SK-N-SH treated with all-trans-retinoic acid at 6 μM for 48 hours (cell line): Measurements from ENCODE around the gene COBL.

Source experiments
- ATAC-seq: fragments of 200-7000 bp; cut with Tn5 transposase; 3 replicates; pipeline ENCODE4 v1.9.1; 2020; ENCODE audit warnings: mild to moderate bottlenecking, moderate library complexity
- ARNTL ChIP-seq: fragments of 450-650 bp; formaldehyde crosslinking; IDR thresholded peaks from 2 replicates; pipeline ENCODE4 v1.5.0; 2020; ENCODE audit warnings: low read depth, mild to moderate bottlenecking, moderate library complexity, borderline replicate concordance
- BACH2 ChIP-seq: fragments of 250-450 bp; sonication (Bioruptor Pico); IDR thresholded peaks from 2 replicates; pipeline ENCODE4 v1.9.0; 2021; ENCODE audit warnings: mild to moderate bottlenecking, borderline replicate concordance
- CSDC2 ChIP-seq: fragments of 250-450 bp; sonication (Bioruptor Pico); IDR thresholded peaks from 2 replicates; pipeline ENCODE4 v1.5.0; 2020; ENCODE audit warnings: mild to moderate bottlenecking, moderate library complexity
- CSRNP3 ChIP-seq: fragments of 250-450 bp; sonication (Bioruptor Pico); IDR thresholded peaks from 2 replicates; pipeline ENCODE4 v1.5.1; 2021; ENCODE audit warnings: mild to moderate bottlenecking, moderate library complexity
- ESRRG ChIP-seq: fragments of 250-450 bp; sonication (Bioruptor Pico); IDR thresholded peaks from 2 replicates; pipeline ENCODE4 v1.6.1; 2021; ENCODE audit warnings: mild to moderate bottlenecking
- GLIS3 ChIP-seq: fragments of 250-450 bp; sonication (Bioruptor Pico); IDR thresholded peaks from 2 replicates; pipeline ENCODE4 v1.5.0; 2020; ENCODE audit warnings: mild to moderate bottlenecking, moderate library complexity
- ISL1 ChIP-seq: fragments of 250-450 bp; sonication (Bioruptor Pico); IDR thresholded peaks from 2 replicates; pipeline ENCODE4 v2.1.2; 2022; ENCODE audit warnings: mild to moderate bottlenecking, moderate library complexity
- OSR1 ChIP-seq: fragments of 250-450 bp; sonication (Bioruptor Pico); IDR thresholded peaks from 2 replicates; pipeline ENCODE4 v1.8.0; 2022; ENCODE audit warnings: moderate library complexity, mild to moderate bottlenecking, inconsistent platforms
- PPARA ChIP-seq: fragments of 250-450 bp; sonication (Bioruptor Pico); IDR thresholded peaks from 2 replicates; pipeline ENCODE4 v1.5.0; 2020; ENCODE audit warnings: mild to moderate bottlenecking, borderline replicate concordance
- RARB ChIP-seq: fragments of 250-450 bp; sonication (Bioruptor Pico); IDR thresholded peaks from 2 replicates; pipeline ENCODE4 v1.8.0; 2021; ENCODE audit warnings: mild to moderate bottlenecking, moderate library complexity
- SNAI2 ChIP-seq: fragments of 250-450 bp; sonication (Bioruptor Pico); IDR thresholded peaks from 2 replicates; pipeline ENCODE4 v1.5.0; 2020; ENCODE audit warnings: mild to moderate bottlenecking, moderate library complexity
- TCF4 ChIP-seq: fragments of 250-450 bp; sonication (Bioruptor Pico); IDR thresholded peaks from 2 replicates; pipeline ENCODE4 v1.8.0; 2021; ENCODE audit warnings: mild to moderate bottlenecking, moderate library complexity, borderline replicate concordance
- TOX ChIP-seq: fragments of 250-450 bp; sonication (Bioruptor Pico); IDR thresholded peaks from 2 replicates; pipeline ENCODE4 v1.8.0; 2021; ENCODE audit warnings: mild to moderate bottlenecking, moderate library complexity, borderline replicate concordance
- ZC3H10 ChIP-seq: fragments of 250-450 bp; sonication (Bioruptor Pico); IDR thresholded peaks from 2 replicates; pipeline ENCODE4 v1.5.1; 2021; ENCODE audit warnings: mild to moderate bottlenecking, moderate library complexity
- ZFP3 ChIP-seq: fragments of 250-450 bp; sonication (Bioruptor Pico); IDR thresholded peaks from 2 replicates; pipeline ENCODE4 v1.5.0; 2020; ENCODE audit warnings: mild to moderate bottlenecking, moderate library complexity
- ZFP30 ChIP-seq: fragments of 450-650 bp; formaldehyde crosslinking; IDR thresholded peaks from 2 replicates; pipeline ENCODE4 v1.5.0; 2022; ENCODE audit warnings: mild to moderate bottlenecking, moderate library complexity
- ZNF565 ChIP-seq: fragments of 450-650 bp; formaldehyde crosslinking; conservative IDR thresholded peaks from 2 replicates; pipeline ENCODE4 v1.5.0; 2020; ENCODE audit warnings: low read depth, mild to moderate bottlenecking, moderate library complexity
- ZNF70 ChIP-seq: fragments of 450-650 bp; formaldehyde crosslinking; IDR thresholded peaks from 2 replicates; pipeline ENCODE4 v1.5.0; 2020; ENCODE audit warnings: mild to moderate bottlenecking, moderate library complexity
- ZNF8 ChIP-seq: fragments of 450-650 bp; formaldehyde crosslinking; IDR thresholded peaks from 2 replicates; pipeline ENCODE4 v1.5.0; 2020; ENCODE audit warnings: mild to moderate bottlenecking, moderate library complexity
- TF ChIP-seq, protein P1 (sequence below): fragments of 250-450 bp; sonication (Bioruptor Pico); IDR thresholded peaks from 2 replicates; pipeline ENCODE4 v1.5.0; 2020; ENCODE audit warnings: mild to moderate bottlenecking, moderate library complexity
- TF ChIP-seq, protein P2 (sequence below): fragments of 250-450 bp; sonication (Bioruptor Pico); IDR thresholded peaks from 2 replicates; pipeline ENCODE4 v1.5.1; 2020; ENCODE audit warnings: low read depth, mild to moderate bottlenecking, moderate library complexity
- TF ChIP-seq, protein P3 (sequence below): fragments of 250-450 bp; sonication (Bioruptor Pico); IDR thresholded peaks from 2 replicates; pipeline ENCODE4 v1.8.0; 2021; ENCODE audit warnings: low read depth, mild to moderate bottlenecking, moderate library complexity, borderline replicate concordance

COBL gene

GRCh38 chr7:51289623-51290303, 26.8 kb downstream of the COBL start (continued):
- TF ChIP-seq GLIS3 (CRISPR knock-in tag) (no peak), ESRRG (CRISPR knock-in tag) (no peak), ZNF8 (CRISPR knock-in tag) (no peak), ZC3H10 (CRISPR knock-in tag) (no peak), BACH2 (no peak), ZNF565 (CRISPR knock-in tag) (no peak)
- TF ChIP-seq, all 23 proteins: peak for 0

- no peak for ATAC-seq
- no peak for TF ChIP-seq TOX
- TF ChIP-seq ZNF70 = no peak
- no peak for TF ChIP-seq CSDC2
Measured at GRCh38 chr7:51288896-51289622, 27.6 kb downstream of the COBL start.

- no peak for ATAC-seq
- TF ChIP-seq RARB (CRISPR knock-in tag) = no peak
- TF ChIP-seq GLIS3 (CRISPR knock-in tag) = no peak
- no peak for TF ChIP-seq ZNF70
- TF ChIP-seq, protein P1, sequence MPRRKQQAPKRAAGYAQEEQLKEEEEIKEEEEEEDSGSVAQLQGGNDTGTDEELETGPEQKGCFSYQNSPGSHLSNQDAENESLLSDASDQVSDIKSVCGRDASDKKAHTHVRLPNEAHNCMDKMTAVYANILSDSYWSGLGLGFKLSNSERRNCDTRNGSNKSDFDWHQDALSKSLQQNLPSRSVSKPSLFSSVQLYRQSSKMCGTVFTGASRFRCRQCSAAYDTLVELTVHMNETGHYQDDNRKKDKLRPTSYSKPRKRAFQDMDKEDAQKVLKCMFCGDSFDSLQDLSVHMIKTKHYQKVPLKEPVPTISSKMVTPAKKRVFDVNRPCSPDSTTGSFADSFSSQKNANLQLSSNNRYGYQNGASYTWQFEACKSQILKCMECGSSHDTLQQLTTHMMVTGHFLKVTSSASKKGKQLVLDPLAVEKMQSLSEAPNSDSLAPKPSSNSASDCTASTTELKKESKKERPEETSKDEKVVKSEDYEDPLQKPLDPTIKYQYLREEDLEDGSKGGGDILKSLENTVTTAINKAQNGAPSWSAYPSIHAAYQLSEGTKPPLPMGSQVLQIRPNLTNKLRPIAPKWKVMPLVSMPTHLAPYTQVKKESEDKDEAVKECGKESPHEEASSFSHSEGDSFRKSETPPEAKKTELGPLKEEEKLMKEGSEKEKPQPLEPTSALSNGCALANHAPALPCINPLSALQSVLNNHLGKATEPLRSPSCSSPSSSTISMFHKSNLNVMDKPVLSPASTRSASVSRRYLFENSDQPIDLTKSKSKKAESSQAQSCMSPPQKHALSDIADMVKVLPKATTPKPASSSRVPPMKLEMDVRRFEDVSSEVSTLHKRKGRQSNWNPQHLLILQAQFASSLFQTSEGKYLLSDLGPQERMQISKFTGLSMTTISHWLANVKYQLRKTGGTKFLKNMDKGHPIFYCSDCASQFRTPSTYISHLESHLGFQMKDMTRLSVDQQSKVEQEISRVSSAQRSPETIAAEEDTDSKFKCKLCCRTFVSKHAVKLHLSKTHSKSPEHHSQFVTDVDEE (CRISPR knock-in tag) = no peak
- no peak for TF ChIP-seq ZFP30 (CRISPR knock-in tag)
- TF ChIP-seq CSRNP3 (CRISPR knock-in tag) = no peak
- TF ChIP-seq SNAI2 (CRISPR knock-in tag) = no peak
- no peak for TF ChIP-seq CSDC2
- TF ChIP-seq ZNF8 (CRISPR knock-in tag) = no peak
- no peak for TF ChIP-seq ARNTL
- TF ChIP-seq, protein P2, sequence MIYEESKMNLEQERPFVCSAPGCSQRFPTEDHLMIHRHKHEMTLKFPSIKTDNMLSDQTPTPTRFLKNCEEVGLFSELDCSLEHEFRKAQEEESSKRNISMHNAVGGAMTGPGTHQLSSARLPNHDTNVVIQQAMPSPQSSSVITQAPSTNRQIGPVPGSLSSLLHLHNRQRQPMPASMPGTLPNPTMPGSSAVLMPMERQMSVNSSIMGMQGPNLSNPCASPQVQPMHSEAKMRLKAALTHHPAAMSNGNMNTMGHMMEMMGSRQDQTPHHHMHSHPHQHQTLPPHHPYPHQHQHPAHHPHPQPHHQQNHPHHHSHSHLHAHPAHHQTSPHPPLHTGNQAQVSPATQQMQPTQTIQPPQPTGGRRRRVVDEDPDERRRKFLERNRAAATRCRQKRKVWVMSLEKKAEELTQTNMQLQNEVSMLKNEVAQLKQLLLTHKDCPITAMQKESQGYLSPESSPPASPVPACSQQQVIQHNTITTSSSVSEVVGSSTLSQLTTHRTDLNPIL (CRISPR knock-in tag) = no peak
- TF ChIP-seq ZNF565 (CRISPR knock-in tag) = no peak
- TF ChIP-seq ZC3H10 (CRISPR knock-in tag) = no peak
- no peak for TF ChIP-seq ESRRG (CRISPR knock-in tag)
- TF ChIP-seq ISL1 (CRISPR knock-in tag) = no peak
Measured at GRCh38 chr7:51286401-51286800, 30.2 kb downstream of the COBL start.

DNA sequence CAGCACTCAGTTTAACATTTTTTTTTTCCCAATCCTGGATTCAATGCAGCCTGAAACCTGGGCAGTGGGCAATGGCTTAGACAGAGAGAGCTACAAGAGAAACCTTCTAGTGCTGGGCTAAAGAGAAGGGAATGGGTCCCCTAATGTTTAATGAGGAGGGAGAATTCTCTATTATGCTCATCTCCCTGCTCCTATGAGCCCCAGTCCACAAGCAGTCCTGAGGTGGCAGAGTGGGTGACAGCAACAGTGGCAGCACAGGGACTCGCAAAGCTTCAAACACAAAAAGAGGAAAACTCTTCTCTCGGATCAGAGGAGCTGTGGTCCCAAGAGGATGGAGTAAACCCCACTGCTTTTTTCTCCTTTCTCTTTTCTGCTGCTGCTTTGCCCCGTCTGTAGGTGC, 36.5 kb downstream of the COBL start:
- TF ChIP-seq ZNF8 (CRISPR knock-in tag) = no peak
- TF ChIP-seq SNAI2 (CRISPR knock-in tag) = no peak
- TF ChIP-seq ZFP3 (CRISPR knock-in tag) = no peak
- TF ChIP-seq CSDC2 = no peak
- no peak for TF ChIP-seq RARB (CRISPR knock-in tag)
- no peak for TF ChIP-seq TCF4 (CRISPR knock-in tag)
- no peak for TF ChIP-seq PPARA (CRISPR knock-in tag)
- TF ChIP-seq, protein P3, sequence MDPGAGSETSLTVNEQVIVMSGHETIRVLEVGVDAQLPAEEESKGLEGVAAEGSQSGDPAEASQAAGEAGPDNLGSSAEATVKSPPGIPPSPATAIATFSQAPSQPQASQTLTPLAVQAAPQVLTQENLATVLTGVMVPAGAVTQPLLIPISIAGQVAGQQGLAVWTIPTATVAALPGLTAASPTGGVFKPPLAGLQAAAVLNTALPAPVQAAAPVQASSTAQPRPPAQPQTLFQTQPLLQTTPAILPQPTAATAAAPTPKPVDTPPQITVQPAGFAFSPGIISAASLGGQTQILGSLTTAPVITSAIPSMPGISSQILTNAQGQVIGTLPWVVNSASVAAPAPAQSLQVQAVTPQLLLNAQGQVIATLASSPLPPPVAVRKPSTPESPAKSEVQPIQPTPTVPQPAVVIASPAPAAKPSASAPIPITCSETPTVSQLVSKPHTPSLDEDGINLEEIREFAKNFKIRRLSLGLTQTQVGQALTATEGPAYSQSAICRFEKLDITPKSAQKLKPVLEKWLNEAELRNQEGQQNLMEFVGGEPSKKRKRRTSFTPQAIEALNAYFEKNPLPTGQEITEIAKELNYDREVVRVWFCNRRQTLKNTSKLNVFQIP (CRISPR knock-in tag) = no peak
- no peak for TF ChIP-seq ESRRG (CRISPR knock-in tag)
- no peak for TF ChIP-seq ISL1 (CRISPR knock-in tag)
- TF ChIP-seq ZNF565 (CRISPR knock-in tag) = no peak
- TF ChIP-seq ZFP30 (CRISPR knock-in tag) = no peak
- TF ChIP-seq OSR1 = no peak
- TF ChIP-seq BACH2 = no peak
- ATAC-seq = no peak
